IPS-15b (cell line): Measurements from ENCODE around the gene MYH15.

ENCODE experiments used
- H3K27me3 ChIP-seq: one replicate; pipeline ENCODE4 v1.6.1; 2013; ENCODE audit warnings: low read length; ENCODE audit not compliant: control insufficient read depth, insufficient read depth
- H3K36me3 ChIP-seq: one replicate; pipeline ENCODE4 v1.6.1; 2013; ENCODE audit warnings: low read length; ENCODE audit not compliant: control insufficient read depth, insufficient read depth
- H3K4me1 ChIP-seq: one replicate; pipeline ENCODE4 v1.6.1; 2013; ENCODE audit warnings: mild to moderate bottlenecking, low read length; ENCODE audit not compliant: control insufficient read depth, insufficient read depth
- H3K4me3 ChIP-seq: one replicate; pipeline ENCODE4 v1.5.1; 2013; ENCODE audit warnings: low read depth, low read length
- H3K9ac ChIP-seq: one replicate; pipeline ENCODE4 v1.6.1; 2013; ENCODE audit warnings: low read depth, mild to moderate bottlenecking, low read length
- H3K9me3 ChIP-seq: one replicate; pipeline ENCODE4 v1.6.1; 2013; ENCODE audit warnings: mild to moderate bottlenecking, low read length; ENCODE audit not compliant: control insufficient read depth, insufficient read depth

MYH15 gene

DNA sequence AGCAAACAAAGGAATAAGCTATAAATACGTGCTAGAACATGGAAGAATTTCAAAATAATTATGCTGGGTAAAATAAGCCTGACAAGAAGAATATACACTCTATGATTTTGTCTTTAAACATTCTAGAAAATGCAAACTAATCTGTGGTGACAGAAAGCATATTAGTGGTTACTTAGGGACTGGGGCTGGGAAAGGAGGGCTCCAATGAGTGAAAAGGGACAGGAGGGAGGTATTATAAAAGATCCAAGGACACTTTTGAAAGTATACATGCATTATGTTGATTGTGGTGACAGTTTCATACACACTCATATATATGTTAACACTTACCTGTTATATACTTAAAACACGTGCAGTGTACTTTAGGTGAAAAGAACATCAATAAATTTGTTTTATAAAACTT is 23.0 kb downstream of the MYH15 start:
- Histone ChIP-seq H3K27me3 (no peaks in the 10 kb centered on the region), H3K9me3 (no peaks in the 10 kb centered on the region), H3K4me1 (peaks cover 18% of the 10 kb centered on the region), H3K4me3 (no peak overlapping the region), H3K36me3 (no peaks in the 10 kb centered on the region), H3K9ac (no peak overlapping the region)

DNA sequence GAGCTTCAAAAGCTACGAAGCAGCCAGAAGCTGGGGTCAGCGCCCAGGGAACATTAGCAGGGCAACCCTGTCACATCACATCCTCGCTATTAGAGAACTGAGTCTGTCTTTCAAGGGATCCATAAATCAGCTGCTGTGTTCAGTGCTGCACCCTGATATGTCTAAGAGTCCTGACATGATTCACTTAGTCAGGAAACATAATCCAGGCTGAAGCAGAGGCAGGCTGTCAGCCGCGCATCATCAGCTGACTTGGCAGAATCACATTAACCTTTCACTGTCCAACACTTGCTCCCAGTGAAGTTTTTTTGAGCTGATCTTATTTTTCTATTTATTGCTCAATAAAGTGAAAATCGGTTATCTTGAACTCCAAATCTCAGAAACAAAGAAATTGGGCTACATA is 23.5 kb downstream of the MYH15 start:
- Histone ChIP-seq H3K4me1 (peaks cover 18% of the 10 kb centered on the region), H3K9me3 (no peaks in the 10 kb centered on the region), H3K36me3 (no peaks in the 10 kb centered on the region), H3K4me3 (no peak overlapping the region), H3K27me3 (no peaks in the 10 kb centered on the region), H3K9ac (no peak overlapping the region)

DNA sequence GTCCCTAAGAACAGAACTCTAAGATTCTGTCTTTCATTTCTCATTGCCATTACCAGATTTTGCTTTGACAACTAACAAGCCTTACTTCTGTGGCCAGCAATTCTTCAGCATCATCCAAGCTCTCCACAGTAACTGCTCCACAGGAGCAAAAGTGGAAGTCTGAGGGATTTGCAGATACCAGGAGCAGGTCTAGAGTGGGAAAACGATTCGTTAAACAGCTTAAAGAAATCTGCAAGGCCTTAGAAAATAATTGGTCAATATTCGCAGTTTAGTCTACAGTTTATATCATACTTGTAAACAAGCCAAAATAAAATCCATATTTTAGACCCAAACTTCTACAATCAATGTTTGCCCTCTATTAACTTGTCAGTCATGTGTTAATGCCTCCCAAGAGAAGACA is 24.1 kb downstream of the MYH15 start:
- H3K9ac ChIP-seq: no peak overlapping the region
- H3K27me3 ChIP-seq: no peaks in the 10 kb centered on the region
- no peaks in the 10 kb centered on the region for H3K36me3 ChIP-seq
- H3K9me3 ChIP-seq: no peaks in the 10 kb centered on the region
- peaks cover 18% of the 10 kb centered on the region for H3K4me1 ChIP-seq
- H3K4me3 ChIP-seq: no peak overlapping the region

DNA sequence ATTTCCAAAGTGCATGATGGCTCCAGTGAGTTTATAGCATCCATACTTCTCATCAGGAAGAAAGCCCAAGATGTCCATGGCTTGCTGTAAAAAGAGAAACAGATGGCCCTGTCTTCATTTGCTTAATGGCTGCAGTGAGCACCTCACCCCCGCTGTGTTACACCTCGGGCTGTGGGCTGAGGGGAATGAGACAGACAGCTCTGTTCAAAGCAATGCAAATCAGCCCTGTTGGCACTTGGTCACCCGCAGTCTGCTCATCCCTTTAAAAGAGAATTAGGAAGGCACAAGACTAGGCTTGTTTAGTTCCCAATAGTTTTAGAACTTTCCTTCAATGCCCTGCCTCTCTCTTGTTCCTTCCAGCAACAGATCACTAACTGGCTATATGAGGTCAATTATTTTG is 25.2 kb downstream of the MYH15 start:
- Histone ChIP-seq H3K36me3 (no peaks in the 10 kb centered on the region), H3K27me3 (no peaks in the 10 kb centered on the region), H3K9me3 (no peaks in the 10 kb centered on the region), H3K4me1 (peaks cover 18% of the 10 kb centered on the region), H3K9ac (no peak overlapping the region), H3K4me3 (no peak overlapping the region)

DNA sequence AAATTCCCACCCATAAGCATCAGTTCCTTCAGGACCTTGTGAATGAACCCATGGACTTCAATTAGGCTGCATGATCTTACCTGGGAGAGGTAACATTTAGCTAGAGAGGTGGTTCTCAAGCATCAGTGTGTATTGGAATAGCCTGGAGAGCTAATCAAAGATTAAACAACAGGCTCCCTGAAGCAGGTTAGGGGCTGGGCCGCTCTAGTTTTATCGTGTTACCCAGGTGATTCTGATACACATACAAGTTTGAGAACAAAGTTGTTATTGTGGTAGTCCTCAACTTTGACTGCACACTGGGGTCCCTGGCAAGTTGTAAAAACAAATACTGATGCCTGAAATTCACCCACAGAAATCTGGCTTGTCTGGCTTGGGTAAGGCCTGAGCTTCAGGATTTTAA is 31.2 kb downstream of the MYH15 start:
- no peak overlapping the region for H3K4me3 ChIP-seq
- no peak overlapping the region for H3K9ac ChIP-seq
- no peaks in the 10 kb centered on the region for H3K27me3 ChIP-seq
- H3K4me1 ChIP-seq: no peaks in the 10 kb centered on the region
- no peaks in the 10 kb centered on the region for H3K9me3 ChIP-seq
- no peaks in the 10 kb centered on the region for H3K36me3 ChIP-seq

DNA sequence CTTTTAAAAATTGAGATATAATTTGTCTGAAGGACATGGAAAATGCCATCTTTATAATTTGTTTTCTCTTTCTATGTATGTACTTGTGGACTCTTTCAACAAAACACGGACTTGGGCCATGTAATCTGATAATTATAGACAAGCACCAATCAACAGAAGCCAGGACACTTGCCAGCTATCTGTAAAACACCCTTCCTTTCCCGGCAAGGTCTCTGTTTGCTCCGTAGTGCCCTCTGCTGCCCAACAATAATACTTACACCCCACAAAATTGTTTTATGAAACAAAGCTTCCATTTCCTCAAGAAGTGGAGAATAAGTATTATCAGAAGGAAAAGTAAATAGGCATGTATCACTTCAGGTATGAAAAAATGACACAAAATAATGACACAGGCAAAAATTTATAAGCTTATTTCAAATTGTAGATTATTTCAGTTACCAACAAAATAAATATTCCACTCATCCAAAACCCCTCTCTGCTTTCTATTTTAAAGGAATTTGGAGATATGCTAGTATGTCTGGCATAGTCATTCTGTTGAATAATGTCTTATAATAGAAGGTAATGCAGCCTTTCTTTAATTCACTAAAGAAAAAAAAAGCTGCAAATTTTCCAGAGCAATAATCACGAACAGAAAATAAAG is 32.8 kb downstream of the MYH15 start:
- Histone ChIP-seq H3K9me3 (no peaks in the 10 kb centered on the region), H3K27me3 (no peaks in the 10 kb centered on the region), H3K9ac (no peak overlapping the region), H3K4me1 (no peaks in the 10 kb centered on the region), H3K4me3 (no peak overlapping the region), H3K36me3 (no peaks in the 10 kb centered on the region)

DNA sequence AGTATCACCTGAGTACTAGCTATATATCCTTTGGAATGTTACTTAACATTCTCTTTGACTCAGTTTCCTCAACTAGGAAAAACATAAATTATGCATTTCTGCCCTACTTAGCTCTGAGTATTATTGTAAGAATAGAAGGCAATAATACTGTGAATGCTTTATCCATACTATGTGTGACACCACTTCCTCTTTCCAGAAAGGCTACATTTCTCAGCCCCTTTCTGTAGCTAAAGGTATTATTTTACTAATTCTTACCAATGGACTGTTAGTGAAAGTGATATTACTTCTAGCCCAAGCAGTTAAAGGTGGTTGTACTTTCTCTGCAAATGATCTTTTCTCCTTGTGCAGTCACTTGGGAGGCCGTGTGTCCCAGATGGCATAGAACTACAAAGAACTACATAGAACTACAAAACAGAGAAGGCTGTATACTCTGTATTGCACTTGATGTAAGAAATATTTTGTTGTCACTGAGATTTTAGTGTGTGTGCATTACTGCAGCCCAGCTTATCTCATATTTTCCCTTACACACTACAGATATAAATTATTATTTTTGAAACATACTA is 35.1 kb downstream of the MYH15 start:
- H3K27me3 ChIP-seq: no peaks in the 10 kb centered on the region
- H3K36me3 ChIP-seq: no peaks in the 10 kb centered on the region
- no peak overlapping the region for H3K4me3 ChIP-seq
- H3K4me1 ChIP-seq: no peaks in the 10 kb centered on the region
- no peak overlapping the region for H3K9ac ChIP-seq
- H3K9me3 ChIP-seq: no peaks in the 10 kb centered on the region

DNA sequence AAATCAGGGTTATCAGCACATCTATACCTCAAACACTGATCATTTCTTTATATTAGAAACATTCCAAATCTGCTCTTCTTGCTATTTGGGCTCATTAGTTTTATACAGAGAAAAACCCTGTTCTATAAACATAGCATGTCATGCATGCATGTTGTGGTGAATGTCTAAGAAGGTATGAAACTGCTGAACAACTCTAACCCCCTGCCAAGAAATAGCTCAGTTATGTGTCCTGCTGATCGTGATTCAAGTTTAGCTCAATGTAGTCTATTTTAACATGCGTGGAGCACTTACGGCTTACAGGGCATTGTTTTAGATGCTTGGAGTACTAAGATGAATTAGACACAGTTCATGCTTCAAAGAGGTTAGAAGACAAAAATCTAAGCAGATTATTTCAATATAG is 35.8 kb downstream of the MYH15 start:
- Histone ChIP-seq H3K27me3 (no peaks in the 10 kb centered on the region), H3K9ac (no peak overlapping the region), H3K9me3 (no peaks in the 10 kb centered on the region), H3K36me3 (no peaks in the 10 kb centered on the region), H3K4me1 (no peaks in the 10 kb centered on the region), H3K4me3 (no peak overlapping the region)

DNA sequence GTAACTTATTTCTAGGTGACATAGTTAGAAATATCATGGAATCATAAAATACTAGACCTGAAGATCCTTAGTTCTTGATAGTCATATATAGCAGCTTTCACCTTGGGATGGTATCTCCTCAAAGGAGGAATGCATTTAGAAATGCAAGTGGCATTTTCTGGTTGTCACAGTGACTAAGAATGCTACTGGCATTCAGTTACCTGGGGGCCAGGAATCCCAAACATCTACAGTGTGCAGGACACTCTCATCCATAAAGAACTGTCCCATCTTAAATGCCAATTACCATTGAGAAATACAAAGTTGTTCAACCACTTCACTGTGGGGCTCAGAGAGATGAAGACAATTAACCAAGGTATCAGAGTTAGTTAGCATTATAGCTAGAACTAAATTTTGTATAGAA is 36.7 kb downstream of the MYH15 start:
- H3K36me3 ChIP-seq: no peaks in the 10 kb centered on the region
- H3K9ac ChIP-seq: no peak overlapping the region
- no peaks in the 10 kb centered on the region for H3K4me1 ChIP-seq
- no peak overlapping the region for H3K4me3 ChIP-seq
- H3K27me3 ChIP-seq: no peaks in the 10 kb centered on the region
- H3K9me3 ChIP-seq: no peaks in the 10 kb centered on the region

DNA sequence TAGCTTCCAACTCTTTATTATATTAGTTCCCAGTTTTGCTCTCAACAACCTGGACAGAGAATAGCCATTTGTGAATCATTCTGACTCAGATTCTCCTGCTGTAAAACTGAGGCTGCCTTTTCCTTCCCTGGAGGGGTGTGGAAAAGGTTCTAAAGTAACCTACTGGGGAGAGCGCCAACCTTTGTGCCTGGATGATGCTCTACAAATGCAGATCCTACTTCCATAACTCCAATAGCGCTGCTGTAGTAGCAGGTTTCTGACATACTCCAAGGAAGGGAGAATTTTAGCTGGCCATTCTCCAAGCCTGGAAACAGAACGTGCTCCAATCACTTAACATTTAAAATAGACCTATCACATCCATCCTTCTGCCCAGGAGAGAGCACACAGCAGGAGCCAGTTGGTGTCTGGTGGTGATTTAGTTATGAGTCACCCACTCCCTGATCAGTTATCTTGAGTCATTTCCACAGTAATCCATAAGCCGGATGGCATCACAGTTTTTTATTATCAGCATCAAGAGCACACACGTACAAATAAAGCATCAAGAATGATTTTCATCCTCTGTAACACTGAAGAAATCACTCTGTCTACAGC is 38.3 kb downstream of the MYH15 start:
- Histone ChIP-seq H3K36me3 (no peaks in the 10 kb centered on the region), H3K9me3 (no peaks in the 10 kb centered on the region), H3K4me1 (no peaks in the 10 kb centered on the region), H3K9ac (no peak overlapping the region), H3K27me3 (no peaks in the 10 kb centered on the region), H3K4me3 (no peak overlapping the region)

DNA sequence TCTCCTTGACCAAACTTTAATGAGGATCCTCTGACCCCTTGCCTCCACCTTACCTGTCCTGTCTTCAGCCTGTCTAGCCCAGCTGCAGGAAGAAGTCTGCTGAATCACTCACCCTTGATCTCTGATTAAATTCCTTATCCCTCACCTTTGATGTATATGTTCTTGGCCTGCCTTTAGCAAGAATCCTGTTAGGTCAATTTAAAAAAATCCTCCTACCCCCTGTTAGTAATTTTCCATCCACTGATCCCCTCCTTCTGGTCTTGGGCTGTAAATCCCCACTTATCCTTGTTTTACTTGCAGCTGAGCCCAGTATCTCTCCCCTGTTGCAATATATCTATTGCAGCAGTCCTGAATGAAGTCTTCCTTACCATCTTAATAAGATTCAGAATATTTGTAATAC is 39.0 kb downstream of the MYH15 start:
- Histone ChIP-seq H3K9me3 (no peaks in the 10 kb centered on the region), H3K9ac (no peak overlapping the region), H3K27me3 (no peaks in the 10 kb centered on the region), H3K4me1 (no peaks in the 10 kb centered on the region), H3K4me3 (no peak overlapping the region), H3K36me3 (no peaks in the 10 kb centered on the region)

DNA sequence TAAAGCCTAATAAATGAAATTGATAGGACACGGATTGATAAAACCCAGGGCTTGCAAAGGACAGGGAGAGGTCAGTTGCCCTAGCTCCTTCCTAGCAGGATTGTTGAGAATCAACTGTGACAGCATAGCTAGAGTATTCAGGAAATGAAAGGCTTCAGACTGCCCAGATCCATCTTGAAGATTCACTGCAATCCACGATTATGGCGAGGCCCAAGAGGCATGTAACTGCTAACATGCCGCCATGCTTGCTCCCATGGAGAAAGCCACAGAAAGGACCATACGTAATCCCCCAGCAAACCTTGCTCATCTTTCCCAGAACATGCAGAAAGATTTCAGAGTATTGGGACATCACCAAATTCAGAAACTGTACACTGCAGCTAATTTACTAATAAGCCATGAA is 41.3 kb downstream of the MYH15 start:
- no peaks in the 10 kb centered on the region for H3K27me3 ChIP-seq
- no peak overlapping the region for H3K4me3 ChIP-seq
- H3K4me1 ChIP-seq: no peaks in the 10 kb centered on the region
- H3K9ac ChIP-seq: no peak overlapping the region
- H3K9me3 ChIP-seq: no peaks in the 10 kb centered on the region
- no peaks in the 10 kb centered on the region for H3K36me3 ChIP-seq
